Upper lobe of left lung (tissue), 4 donors: ENCODE data around the gene SLC66A3.

Source experiments
- EP300 ChIP-seq, 4 donors: sonication (generic); formaldehyde crosslinking; IDR thresholded peaks; one replicate each; pipeline ENCODE4 v1.5.1; 2017; ENCODE audit warnings: antibody characterized with exemption in 4 of 4, control low read depth in 2 of 4
- POLR2A ChIP-seq, 4 donors: fragments of 450-650 bp; IDR thresholded peaks; one replicate each; pipeline ENCODE4 v1.5.1; 2016 to 2017; ENCODE audit warnings: antibody characterized with exemption in 4 of 4, mild to moderate bottlenecking in 2 of 4
- POLR2AphosphoS5 ChIP-seq, 2 donors: sonication (generic); formaldehyde crosslinking; IDR thresholded peaks; one replicate each; pipeline ENCODE4 v1.5.1; 2017; ENCODE audit warnings: antibody characterized with exemption in 2 of 2
- TF ChIP-seq, protein P1 (sequence below), 6 experiments: fragments of 450-650 bp in 4 of 6; fragments of 200-600 bp in 2 of 6; sonication (generic) in 2 of 6; IDR thresholded peaks; one replicate each; pipeline ENCODE4 v1.5.1; 2016 to 2019; ENCODE audit warnings: antibody characterized with exemption in 6 of 6

DNA sequence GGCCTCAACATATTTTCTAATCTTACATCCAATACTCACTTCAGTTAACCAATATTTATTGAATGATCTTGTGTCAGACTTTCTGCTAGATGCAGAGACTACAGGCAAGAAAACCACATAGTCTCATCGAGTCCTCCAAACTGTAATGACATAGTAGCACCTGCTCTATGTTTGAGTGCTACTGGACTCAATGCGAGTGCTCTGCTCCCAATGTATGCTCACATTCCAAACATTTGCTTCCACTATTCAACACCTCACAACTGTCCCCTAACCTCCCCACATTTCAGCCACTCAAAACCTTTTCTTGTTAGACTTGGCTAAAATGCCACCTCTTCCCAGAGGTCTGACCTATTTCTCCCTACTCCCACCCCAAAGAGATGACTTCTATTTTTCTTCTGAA, 65.2 kb downstream of the SLC66A3 start:
- TF ChIP-seq, protein P1, sequence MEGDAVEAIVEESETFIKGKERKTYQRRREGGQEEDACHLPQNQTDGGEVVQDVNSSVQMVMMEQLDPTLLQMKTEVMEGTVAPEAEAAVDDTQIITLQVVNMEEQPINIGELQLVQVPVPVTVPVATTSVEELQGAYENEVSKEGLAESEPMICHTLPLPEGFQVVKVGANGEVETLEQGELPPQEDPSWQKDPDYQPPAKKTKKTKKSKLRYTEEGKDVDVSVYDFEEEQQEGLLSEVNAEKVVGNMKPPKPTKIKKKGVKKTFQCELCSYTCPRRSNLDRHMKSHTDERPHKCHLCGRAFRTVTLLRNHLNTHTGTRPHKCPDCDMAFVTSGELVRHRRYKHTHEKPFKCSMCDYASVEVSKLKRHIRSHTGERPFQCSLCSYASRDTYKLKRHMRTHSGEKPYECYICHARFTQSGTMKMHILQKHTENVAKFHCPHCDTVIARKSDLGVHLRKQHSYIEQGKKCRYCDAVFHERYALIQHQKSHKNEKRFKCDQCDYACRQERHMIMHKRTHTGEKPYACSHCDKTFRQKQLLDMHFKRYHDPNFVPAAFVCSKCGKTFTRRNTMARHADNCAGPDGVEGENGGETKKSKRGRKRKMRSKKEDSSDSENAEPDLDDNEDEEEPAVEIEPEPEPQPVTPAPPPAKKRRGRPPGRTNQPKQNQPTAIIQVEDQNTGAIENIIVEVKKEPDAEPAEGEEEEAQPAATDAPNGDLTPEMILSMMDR (IDR thresholded peaks at IDR 0.05), result no peak
- TF ChIP-seq POLR2AphosphoS5 (IDR thresholded peaks at IDR 0.05) (no peak), POLR2A (IDR thresholded peaks at IDR 0.05) (no peak), EP300 (IDR thresholded peaks at IDR 0.05) (no peak)
